ENCODE results near the gene CASP5.
"Not testable (repeated sequence)": the region's sequence is repeated elsewhere in the genome, so short reads cannot be mapped to it uniquely, and the experiment has no call there.

CASP5 gene

GRCh38 chr11:105033343-105033742, 10.4 kb upstream of the CASP5 start:
- no peak for DNase-seq

- no peak for DNase-seq
These were observed 9.5 kb upstream of the CASP5 start for GRCh38 chr11:105032495-105032894.

DNA sequence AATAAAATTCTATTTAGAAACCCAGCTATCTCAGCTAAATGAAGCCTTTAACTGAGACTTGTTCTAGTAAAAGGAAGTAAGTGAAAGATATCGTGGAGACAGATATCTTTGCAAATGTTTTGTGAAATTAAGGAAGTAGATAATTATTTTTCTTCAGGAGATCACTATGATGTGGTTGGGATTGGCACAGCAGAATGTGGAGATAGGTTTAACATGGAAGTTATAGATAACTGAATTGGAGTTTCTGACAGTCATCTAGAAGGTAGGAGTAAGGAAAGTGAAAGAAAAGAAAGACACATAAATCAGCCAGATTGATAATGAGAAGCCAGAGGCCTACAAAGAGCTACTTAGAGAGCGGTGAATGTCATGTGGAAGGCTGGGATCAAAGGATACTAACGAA, 4.7 kb upstream of the CASP5 start:
- no peak for DNase-seq

DNA sequence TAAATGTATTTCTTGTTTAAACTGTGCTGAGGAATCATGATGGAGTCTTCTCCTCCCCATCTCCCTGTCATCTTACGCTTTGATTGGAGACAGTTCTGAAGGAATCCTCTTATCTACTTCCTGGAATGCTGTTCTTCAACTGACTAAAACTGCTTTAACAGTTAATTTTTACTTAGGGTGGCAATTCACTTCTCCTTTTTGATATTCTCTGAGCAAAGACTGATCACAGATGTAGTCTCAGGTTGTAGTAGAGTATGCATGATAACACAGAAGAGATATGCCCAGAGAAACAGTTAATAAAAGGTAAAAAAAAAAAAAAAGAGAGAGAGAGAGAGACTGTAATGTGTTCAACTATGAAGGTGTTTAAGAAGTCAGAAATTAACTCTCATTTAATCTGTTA, 1.4 kb upstream of the CASP5 start:
- no peak for DNase-seq

DNA sequence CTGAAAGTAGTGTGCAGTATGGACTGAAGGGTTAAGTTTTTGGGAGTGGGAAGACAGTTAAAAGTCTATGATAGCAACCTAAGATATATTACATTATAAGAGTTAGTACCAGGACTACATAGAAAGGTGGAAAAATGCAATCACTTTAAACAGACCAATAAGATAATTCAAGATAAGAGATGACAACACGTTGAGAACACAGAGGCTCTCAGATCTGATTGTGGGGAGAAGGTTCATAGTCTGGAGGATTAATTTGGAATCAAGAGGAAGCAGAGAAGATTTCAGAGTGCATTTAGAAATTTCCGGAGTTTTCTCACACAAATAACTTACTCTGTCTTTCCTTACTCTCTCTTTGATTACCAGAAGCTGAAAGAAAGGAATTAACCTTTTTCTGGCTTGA, 441 bp downstream of the CASP5 start:
- DNase-seq = no peak

DNA sequence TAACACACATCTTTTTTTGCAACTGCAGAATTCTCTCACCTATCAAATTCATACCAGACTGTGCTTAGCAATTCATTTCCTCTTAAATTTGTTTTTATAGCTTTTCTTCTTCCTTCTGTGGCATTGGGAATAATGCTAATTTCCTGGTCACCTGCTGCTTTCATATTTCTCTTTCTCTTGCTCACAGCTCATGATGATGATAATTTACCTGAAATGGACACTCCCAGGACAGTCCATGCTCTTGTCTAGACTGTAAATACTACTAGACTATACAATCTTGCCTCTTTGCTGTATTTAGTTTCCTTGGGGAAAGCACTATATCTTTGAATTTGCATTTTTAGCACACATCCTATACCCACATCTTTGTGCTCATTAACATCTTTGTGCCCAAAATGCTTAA, 15.5 kb downstream of the CASP5 start:
- no peak for DNase-seq

- no peak for DNase-seq
These were observed 17.5 kb downstream of the CASP5 start for GRCh38 chr11:105005451-105005845.

DNA sequence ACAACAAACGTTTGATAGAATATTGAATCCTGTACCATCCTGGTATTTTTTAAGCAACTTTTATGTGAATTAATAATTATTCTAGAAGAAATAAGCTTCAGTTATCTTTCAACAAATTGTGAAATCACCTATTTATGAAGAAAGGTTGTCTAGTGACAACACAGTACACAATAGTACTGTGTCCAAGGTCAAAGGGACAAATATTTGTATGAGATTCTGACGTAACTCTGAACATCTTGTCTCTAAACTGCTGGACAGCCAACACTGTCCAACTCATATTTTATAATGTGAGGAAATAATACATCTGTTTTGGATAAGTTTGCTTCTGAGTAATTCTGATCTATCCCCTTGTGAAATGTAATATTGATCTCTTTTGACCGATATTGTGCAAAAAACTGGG, 18.9 kb downstream of the CASP5 start:
- DNase-seq = no peak

DNA sequence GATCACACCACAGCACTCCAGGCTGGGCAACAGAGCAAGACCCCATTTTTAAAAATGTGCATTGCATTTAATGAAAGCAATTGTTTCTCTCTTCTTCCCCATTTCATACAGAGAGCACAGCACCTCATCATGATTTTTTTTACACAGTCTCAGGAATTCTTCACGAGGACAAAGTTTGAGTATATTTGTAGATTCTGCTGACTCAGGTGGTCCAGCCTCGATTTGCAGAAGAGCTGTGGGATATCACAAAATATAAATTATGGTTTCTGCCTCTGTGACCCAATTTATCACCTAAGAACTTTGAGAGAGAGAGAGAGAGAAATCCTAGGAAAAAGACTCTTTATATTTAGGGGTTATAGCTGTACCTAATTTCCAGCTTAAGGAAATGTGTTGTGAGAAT, 19.8 kb downstream of the CASP5 start:
- no peak for DNase-seq

- DNase-seq = peak; percentile 54
These were observed 22.2 kb downstream of the CASP5 start for GRCh38 chr11:105000797-105001196.

- DNase-seq = no peak
These were observed 22.8 kb downstream of the CASP5 start for GRCh38 chr11:105000167-105000566.

- DNase-seq = no peak
These were observed 23.2 kb downstream of the CASP5 start for GRCh38 chr11:104999721-105000120.

DNA sequence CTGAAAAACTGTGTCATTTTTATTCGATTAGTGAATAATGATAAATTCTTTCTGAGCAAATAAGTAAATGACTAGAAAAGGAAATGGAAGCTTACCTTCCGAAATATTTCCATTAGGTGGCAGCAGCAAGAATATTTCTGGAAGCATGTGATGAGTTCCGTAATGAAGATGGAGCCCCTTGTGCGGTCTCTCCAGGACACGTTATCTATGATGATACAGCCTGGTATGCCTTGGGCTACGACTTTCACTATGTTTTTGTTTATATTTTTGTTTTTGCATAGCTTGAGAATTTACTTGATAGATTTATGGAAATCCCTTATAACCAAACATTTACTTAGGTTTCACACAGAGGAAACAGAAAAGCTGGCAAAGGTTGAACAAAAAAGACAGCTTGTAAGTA, 25.7 kb downstream of the CASP5 start:
- DNase-seq = no peak

DNA sequence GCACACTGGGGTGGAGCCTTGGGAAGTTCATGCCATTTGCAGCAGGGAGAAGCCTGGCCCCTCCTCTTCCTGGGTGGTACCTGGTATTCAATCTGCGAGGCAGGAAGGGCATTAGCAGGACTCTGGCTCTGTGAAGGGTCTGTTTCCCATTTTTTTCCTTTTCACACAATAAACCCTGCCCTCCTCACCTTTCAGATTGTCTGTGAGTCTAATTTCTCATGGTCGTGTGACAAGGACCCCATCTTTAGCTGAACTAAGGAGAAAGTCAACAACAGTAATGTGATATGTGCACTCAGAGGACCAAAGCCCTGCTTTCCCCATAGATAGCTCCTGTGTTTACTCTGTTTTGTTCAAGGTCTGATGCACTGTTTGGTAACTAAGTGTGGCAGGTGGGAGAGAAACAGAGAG, 28.0 kb downstream of the CASP5 start:
- DNase-seq = no peak

DNA sequence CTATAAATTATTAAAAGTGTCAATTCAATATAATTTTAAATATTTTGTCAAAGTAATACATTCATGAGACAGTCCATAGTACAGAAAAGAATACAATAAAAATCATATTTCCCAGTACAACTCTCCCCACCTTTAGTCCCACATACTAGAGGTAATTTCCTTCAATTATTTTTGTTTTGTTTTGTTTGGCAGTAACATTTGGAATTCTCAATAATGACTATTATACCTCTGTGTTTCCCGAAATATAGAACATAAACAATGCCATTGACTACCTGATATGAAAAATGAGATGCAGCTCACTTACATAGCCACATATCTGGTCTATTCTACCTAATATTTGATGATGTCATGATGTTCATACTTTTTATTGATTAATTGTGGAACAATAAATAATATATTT, 30.2 kb downstream of the CASP5 start:
- DNase-seq = no peak

DNA sequence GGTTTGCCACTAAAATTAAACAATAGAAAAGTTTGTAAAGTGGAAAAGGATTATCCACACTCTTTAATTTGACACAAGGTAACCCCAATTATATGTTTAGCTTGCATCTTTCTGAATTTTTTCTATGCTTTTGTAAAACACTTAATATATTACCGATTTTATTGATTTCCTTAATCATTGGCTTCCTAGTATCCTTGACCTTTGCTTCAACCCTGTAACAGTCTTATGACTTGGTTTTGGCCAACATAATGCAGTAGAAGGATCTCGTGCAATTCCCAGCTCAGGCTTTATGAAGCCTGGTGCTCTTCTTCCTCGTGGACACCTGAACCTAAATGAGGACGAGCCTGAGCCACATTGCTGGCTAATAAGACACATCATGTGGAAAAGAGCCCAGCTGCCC, 31.0 kb downstream of the CASP5 start:
- DNase-seq = no peak

DNA sequence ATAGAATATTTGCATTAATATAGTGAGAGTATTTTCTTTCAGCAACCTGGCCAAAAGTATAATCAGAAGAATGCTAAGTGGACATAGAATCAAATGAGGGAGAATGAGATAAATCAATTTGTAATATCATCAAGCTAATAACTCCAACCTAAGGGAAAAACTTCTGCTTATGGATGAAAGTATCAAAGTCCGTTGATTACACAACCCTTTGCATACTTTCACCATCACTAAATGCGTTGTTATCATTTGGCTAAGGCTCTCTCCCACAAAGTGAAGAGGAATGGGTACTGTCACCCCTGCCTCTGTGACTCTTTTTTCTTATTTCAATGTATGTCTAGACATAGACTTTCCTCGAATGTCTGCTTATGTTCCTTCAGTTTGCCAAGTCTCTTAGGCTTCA, 38.2 kb downstream of the CASP5 start:
- DNase-seq = no peak

GRCh38 chr11:104979839-104980238, 43.1 kb downstream of the CASP5 start:
- DNase-seq = no peak

GRCh38 chr11:104973616-104974015, 49.4 kb downstream of the CASP5 start:
- DNase-seq = no peak

DNA sequence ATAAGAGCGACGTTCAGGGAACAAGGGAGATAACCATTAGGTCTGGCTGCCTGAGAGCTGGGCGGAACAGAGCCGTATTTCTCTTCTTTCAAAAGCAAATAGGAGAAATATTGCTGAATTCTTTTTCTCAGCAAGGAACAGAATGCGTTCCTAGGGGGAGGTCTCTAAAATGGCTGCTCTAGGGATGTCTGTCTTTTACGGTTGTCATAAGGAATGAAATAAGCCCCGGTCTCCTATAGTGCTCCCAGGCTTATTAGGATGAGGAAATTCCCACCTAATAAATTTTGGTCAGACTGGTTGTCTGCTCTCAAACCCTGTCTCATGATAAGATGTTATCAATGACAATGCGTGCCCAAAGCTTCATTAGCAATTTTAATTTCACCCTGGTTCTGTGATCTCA, 50.0 kb downstream of the CASP5 start:
- not testable (repeated sequence) for DNase-seq

GRCh38 chr11:104970756-104971155, 52.2 kb downstream of the CASP5 start:
- no peak for DNase-seq

DNA sequence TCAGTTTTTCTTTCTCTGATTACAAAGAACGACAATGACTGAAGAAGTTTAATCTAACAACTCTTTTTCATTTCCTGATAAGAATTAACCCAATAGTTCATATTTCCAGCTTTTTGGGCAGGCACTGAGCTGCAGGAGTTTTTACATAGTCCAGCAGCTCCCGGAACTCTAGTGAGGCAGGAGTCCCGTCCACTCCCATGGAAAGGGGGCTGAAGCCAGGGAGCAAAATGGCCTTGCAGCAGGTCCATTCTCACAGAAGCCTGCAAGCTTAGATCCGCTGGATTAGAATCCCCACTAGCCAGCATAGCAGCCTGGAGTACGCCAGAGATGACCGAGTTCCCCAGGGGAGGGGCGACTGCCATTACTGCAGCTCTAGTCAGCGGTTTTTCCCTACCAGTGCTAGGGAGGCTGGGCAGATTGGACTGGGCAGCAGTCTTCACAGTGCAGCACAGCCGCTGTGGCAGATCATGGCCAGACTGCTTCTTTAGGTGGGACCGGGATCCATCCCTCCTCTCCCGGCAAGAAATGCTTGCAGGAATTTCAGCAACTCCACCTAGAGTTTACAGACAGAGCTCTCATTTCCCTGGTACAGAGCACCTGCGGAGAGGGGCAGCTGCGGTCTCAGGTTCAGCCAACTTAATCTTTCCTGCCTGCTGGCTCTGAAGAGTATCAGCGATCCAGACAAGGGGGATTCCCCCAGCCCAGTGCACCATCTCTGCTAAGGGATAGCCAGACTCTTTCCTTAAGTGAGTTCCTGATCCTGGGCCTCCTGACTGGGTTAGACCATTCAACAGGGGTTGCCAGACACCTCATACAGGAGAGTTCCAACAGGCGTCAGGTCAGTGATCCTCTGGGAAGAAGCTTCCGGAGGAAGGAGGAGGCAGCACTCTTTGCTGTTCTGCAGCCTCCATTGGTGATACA, 53.9 kb downstream of the CASP5 start:
- no peak for DNase-seq

DNA sequence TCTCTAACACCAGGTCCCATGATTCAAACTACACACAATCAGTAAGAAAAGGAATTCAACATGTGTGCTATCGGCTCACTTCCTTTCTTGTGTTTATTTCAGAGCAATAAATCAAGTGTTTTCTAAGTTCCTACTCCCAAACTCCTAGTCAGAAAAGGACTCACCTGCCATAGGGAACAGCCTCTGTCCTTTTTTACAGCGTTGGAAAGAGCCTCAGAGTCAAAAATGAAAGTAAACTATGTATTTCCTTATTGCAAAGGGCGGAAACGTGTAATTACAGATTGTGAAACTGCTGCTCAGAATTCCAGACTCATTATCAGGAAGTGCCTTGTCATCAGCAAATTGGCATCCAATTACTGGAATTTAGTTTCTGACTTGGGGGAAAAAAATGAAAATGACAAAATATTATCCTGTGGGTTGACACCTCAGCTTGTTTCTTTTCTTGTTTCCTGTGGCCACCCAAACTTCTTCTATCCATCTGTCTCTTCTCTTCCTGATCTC, 54.6 kb downstream of the CASP5 start, which contains the start of gene CASP4:
TSS of gene CASP4 (minus strand) at position 220 of the 501 bp plus-strand sequence. CDS start at position 171, 49 bp downstream.
- no peak for DNase-seq

GRCh38 chr11:104967534-104968354, 55.2 kb downstream of the CASP5 start:
- no peak for DNase-seq

Measured in activated CD8-positive, alpha-beta memory T cell treated with anti-CD3 and anti-CD28 coated beads, Interleukin-2, amount 50 U/mL, for 4 hours (primary cell).